HepG2 (cell line): ENCODE data around the gene LYST. TPM values are rescaled to one million over a fixed set of nuclear protein-coding genes. Genes with fewer than 3 reads are reported as not detected.
"Not testable (repeated sequence)": the region's sequence is repeated elsewhere in the genome, so short reads cannot be mapped to it uniquely, and the experiment has no call there.

Experiments used
- BCL6 ChIP-seq: IDR thresholded peaks from 2 replicates; pipeline ENCODE4 v1.6.1; 2016; ENCODE audit warnings: missing genetic modification reagents, missing compliant biosample characterization
- BORCS8-MEF2B ChIP-seq: sonication (generic); formaldehyde crosslinking; IDR thresholded peaks from 2 replicates; pipeline ENCODE4 v1.8.0; 2022; ENCODE audit warnings: mild to moderate bottlenecking, missing genetic modification reagents
- CREM ChIP-seq, 2 experiments: sonication (generic) in 1 of 2; formaldehyde crosslinking in 1 of 2; IDR thresholded peaks; 2 replicates each; pipeline versions ENCODE4 v1.4.0 to v1.6.1; 2016 to 2020; ENCODE audit warnings: antibody characterized with exemption in 1 of 2, mild to moderate bottlenecking in 1 of 2, missing genetic modification reagents in 1 of 2
- FOSL2 ChIP-seq: sonication (generic); formaldehyde crosslinking; IDR thresholded peaks from 2 replicates; pipeline ENCODE4 v1.4.0; 2020; ENCODE audit warnings: missing genetic modification reagents
- FOXP4 ChIP-seq: sonication (generic); formaldehyde crosslinking; IDR thresholded peaks from 2 replicates; pipeline ENCODE4 v1.4.0; 2020; ENCODE audit warnings: missing genetic modification reagents
- HDAC1 ChIP-seq: sonication (generic); formaldehyde crosslinking; IDR thresholded peaks from 2 replicates; pipeline ENCODE4 v1.5.1; 2020; ENCODE audit warnings: mild to moderate bottlenecking, missing genetic modification reagents
- HOXA5 ChIP-seq: sonication (generic); formaldehyde crosslinking; IDR thresholded peaks from 2 replicates; pipeline ENCODE4 v1.4.0; 2020; ENCODE audit warnings: missing genetic modification reagents
- MED1 ChIP-seq: sonication (generic); formaldehyde crosslinking; IDR thresholded peaks from 2 replicates; pipeline ENCODE4 v1.4.0; 2020; ENCODE audit warnings: missing genetic modification reagents
- MIXL1 ChIP-seq: IDR thresholded peaks from 2 replicates; pipeline ENCODE4 v1.6.1; 2016
- MXI1 ChIP-seq: IDR thresholded peaks from 3 replicates; pipeline ENCODE4 v1.6.1; 2012; ENCODE audit warnings: low read depth, low read length, inconsistent platforms, borderline replicate concordance
- TCF12 ChIP-seq, 2 experiments: fragments of 450-650 bp in 1 of 2; sonication (generic) in 1 of 2; formaldehyde crosslinking in 1 of 2; IDR thresholded peaks; 2 replicates each; pipeline versions ENCODE4 v1.6.1 to v1.8.0; 2017 to 2022; ENCODE audit warnings: antibody characterized with exemption in 1 of 2, mild to moderate bottlenecking in 1 of 2, missing genetic modification reagents in 1 of 2, moderate library complexity in 1 of 2
- TRIM24 ChIP-seq: sonication (generic); formaldehyde crosslinking; IDR thresholded peaks from 2 replicates; pipeline ENCODE4 v1.8.0; 2022; ENCODE audit warnings: mild to moderate bottlenecking, missing genetic modification reagents
- UBTF ChIP-seq: sonication (generic); formaldehyde crosslinking; IDR thresholded peaks from 2 replicates; pipeline ENCODE4 v1.4.0; 2020; ENCODE audit warnings: mild to moderate bottlenecking, missing genetic modification reagents
- ZGPAT ChIP-seq: IDR thresholded peaks from 2 replicates; pipeline ENCODE4 v1.6.1; 2016; ENCODE audit warnings: mild to moderate bottlenecking
- ZNF280B ChIP-seq: sonication (generic); formaldehyde crosslinking; IDR thresholded peaks from 2 replicates; pipeline ENCODE4 v1.5.0; 2020; ENCODE audit warnings: missing genetic modification reagents, mild to moderate bottlenecking, borderline replicate concordance
- ZNF280D ChIP-seq: sonication (generic); formaldehyde crosslinking; IDR thresholded peaks from 2 replicates; pipeline ENCODE4 v1.5.1; 2020; ENCODE audit warnings: mild to moderate bottlenecking, missing genetic modification reagents
- ZNF543 ChIP-seq: sonication (generic); formaldehyde crosslinking; IDR thresholded peaks from 2 replicates; pipeline ENCODE4 v1.4.0; 2020; ENCODE audit warnings: mild to moderate bottlenecking, missing genetic modification reagents
- ZNF772 ChIP-seq: sonication (generic); formaldehyde crosslinking; IDR thresholded peaks from 2 replicates; pipeline ENCODE4 v1.5.0; 2020; ENCODE audit warnings: mild to moderate bottlenecking, missing genetic modification reagents
- polyA plus RNA-seq, 8 experiments: library from polyadenylated mRNA; depleted of rRNA in 3 of 8; stranded (reverse) in 7 of 8; unstranded in 1 of 8; fragments of >200 nt; fragmentation: Illumina TruSeq in 4 of 8; extraction: Trizol in 4 of 8; gene quantifications; 2 replicates each; pipeline versions ENCODE4 v1.2.1 to v1.2.3, GENCODE V29; 2011 to 2016; ENCODE audit warnings: low read depth in 4 of 8, missing spikeins in 1 of 8, mixed read lengths in 1 of 8; ENCODE audit not compliant: insufficient read depth in 1 of 8
- total RNA-seq, 5 experiments: library from RNA; depleted of rRNA; stranded (reverse); fragments of >200 nt; fragmentation: Illumina TruSeq; extraction: Trizol; gene quantifications; 2 replicates each; pipeline ENCODE4 v1.2.3, GENCODE V29; 2016; ENCODE audit warnings: low read depth in 1 of 5

LYST gene
- total and polyA plus RNA-seq, 2 of the 13 experiments (the other 11 are each of a cell fraction or from before 2014, with no cell fraction given), result 0.91 to 2.5 TPM

GRCh38 chr1:235647537-235647936 lies 219.2 kb downstream of the LYST start (continued):
- TF ChIP-seq ZGPAT (CRISPR knock-in tag) (peak; percentile 82), BCL6 (CRISPR knock-in tag) (peak; percentile 59), TRIM24 (CRISPR knock-in tag) (peak; percentile 71; the same call in 1 of the 2 replicates), TCF12 (CRISPR knock-in tag; IDR thresholded peaks at IDR 0.05) (0 out of 2 replicates have a peak, but pooled peaks have one; percentile 81), MXI1 (peak; percentile 43; the same call in 1 of the 3 replicates), BORCS8-MEF2B (CRISPR knock-in tag) (peak; percentile 55; the same call in 1 of the 2 replicates), FOXP4 (peak; percentile 96), ZNF543 (CRISPR knock-in tag) (0 out of 2 replicates have a peak, but pooled peaks have one; percentile 69), MIXL1 (CRISPR knock-in tag) (peak; percentile 81; the same call in 1 of the 2 replicates), HOXA5 (CRISPR knock-in tag) (peak; percentile 58; the same call in 1 of the 2 replicates), ZNF280D (CRISPR knock-in tag) (peak; percentile 100), UBTF (CRISPR knock-in tag) (peak; percentile 45; the same call in 1 of the 2 replicates), MED1 (peak; percentile 88), CREM (IDR thresholded peaks at IDR 0.05) (peak; percentile 55), FOSL2 (CRISPR knock-in tag) (peak; percentile 56), ZNF280B (peak; percentile 90), HDAC1 (CRISPR knock-in tag) (peak; percentile 86), ZNF772 (CRISPR knock-in tag) (peak; percentile 22; the same call in 1 of the 2 replicates)
- TF ChIP-seq TCF12 (IDR thresholded peaks at IDR 0.05); CREM (CRISPR knock-in tag; IDR thresholded peaks at IDR 0.05): not testable (repeated sequence)
